Measurements from ENCODE around the gene PEX10. TPM values are rescaled to one million over a fixed set of nuclear protein-coding genes. Genes with fewer than 3 reads are reported as not detected.
A peak's percentile ranks its signal among the peaks of the same experiment; 100 is the strongest.

The PEX10 gene
- total and polyA plus RNA-seq, 4 donors, result 6.2 to 16.4 (median 11.8) TPM

DNA sequence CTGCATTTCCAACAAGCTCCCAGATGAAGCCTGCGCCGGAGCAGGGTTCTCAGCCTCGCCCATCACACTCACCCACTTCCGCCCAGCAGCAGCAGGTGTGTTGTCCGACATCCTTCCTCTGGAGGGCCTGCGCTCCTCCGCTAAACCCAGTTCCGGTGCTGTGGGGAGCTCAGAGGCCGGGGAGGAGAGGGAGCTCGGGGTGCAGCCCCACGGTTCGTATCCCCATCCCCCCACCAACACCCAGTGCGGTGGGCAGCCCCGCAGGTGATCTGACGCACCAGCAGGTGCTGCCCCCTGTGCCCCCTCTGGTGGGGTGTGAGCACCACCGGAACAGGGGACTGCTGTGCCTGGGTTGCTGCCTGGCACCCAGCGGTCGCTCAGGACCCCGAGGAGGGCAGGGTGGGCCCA lies 3.4 kb upstream of the PEX10 start:
- 55% methylated on average over 19 of the region's 19 CpGs for WGBS
- Histone ChIP-seq H3K9ac (ENCODE audit: low read depth in 1 of 2, low read length in 2 of 2) (no peak overlapping the region), H3K27me3 (ENCODE audit: control insufficient read depth in 4 of 4, insufficient read depth in 4 of 4, low read length in 3 of 4) (no peaks in the 10 kb centered on the region), H3K27ac (ENCODE audit: low read depth in 1 of 2, low read length in 2 of 2) (peak overlapping the region in 1 of 2 donors; percentile 37), H3K9me3 (ENCODE audit: control insufficient read depth in 4 of 4, low read length in 3 of 4) (no peaks in the 10 kb centered on the region), H3K36me3 (ENCODE audit: control insufficient read depth in 4 of 4, insufficient read depth in 3 of 4, low read depth in 1 of 4, low read length in 3 of 4) (no peaks in the 10 kb centered on the region), H3K4me3 (ENCODE audit: low read depth in 1 of 3, low read length in 3 of 3) (no peak overlapping the region), H3K4me1 (ENCODE audit: control insufficient read depth in 4 of 4, insufficient read depth in 4 of 4, low read length in 3 of 4) (peaks cover 9 to 31% (median 27%) of the 10 kb centered on the region in 4 donors)
- no peak for TF ChIP-seq YY1 (IDR thresholded peaks at IDR 0.05)
- TF ChIP-seq, protein P1, sequence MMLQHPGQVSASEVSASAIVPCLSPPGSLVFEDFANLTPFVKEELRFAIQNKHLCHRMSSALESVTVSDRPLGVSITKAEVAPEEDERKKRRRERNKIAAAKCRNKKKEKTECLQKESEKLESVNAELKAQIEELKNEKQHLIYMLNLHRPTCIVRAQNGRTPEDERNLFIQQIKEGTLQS (IDR thresholded peaks at IDR 0.05), result no peak
- no peak for TF ChIP-seq TAF1 (conservative IDR thresholded peaks at IDR 0.05)
- TF ChIP-seq, protein P2, sequence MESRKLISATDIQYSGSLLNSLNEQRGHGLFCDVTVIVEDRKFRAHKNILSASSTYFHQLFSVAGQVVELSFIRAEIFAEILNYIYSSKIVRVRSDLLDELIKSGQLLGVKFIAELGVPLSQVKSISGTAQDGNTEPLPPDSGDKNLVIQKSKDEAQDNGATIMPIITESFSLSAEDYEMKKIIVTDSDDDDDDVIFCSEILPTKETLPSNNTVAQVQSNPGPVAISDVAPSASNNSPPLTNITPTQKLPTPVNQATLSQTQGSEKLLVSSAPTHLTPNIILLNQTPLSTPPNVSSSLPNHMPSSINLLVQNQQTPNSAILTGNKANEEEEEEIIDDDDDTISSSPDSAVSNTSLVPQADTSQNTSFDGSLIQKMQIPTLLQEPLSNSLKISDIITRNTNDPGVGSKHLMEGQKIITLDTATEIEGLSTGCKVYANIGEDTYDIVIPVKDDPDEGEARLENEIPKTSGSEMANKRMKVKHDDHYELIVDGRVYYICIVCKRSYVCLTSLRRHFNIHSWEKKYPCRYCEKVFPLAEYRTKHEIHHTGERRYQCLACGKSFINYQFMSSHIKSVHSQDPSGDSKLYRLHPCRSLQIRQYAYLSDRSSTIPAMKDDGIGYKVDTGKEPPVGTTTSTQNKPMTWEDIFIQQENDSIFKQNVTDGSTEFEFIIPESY (IDR thresholded peaks at IDR 0.05), result no peak
- TF ChIP-seq JUND (IDR thresholded peaks at IDR 0.05), result no peak
- no peak for TF ChIP-seq EGR1 (IDR thresholded peaks at IDR 0.05; ENCODE audit: low read depth in 2 of 2)
- no peak for TF ChIP-seq HNF4G (IDR thresholded peaks at IDR 0.05)
- TF ChIP-seq FOXA2 (IDR thresholded peaks at IDR 0.05), result no peak
- TF ChIP-seq RAD21 (IDR thresholded peaks at IDR 0.05), result no peak
- TF ChIP-seq, protein P3, sequence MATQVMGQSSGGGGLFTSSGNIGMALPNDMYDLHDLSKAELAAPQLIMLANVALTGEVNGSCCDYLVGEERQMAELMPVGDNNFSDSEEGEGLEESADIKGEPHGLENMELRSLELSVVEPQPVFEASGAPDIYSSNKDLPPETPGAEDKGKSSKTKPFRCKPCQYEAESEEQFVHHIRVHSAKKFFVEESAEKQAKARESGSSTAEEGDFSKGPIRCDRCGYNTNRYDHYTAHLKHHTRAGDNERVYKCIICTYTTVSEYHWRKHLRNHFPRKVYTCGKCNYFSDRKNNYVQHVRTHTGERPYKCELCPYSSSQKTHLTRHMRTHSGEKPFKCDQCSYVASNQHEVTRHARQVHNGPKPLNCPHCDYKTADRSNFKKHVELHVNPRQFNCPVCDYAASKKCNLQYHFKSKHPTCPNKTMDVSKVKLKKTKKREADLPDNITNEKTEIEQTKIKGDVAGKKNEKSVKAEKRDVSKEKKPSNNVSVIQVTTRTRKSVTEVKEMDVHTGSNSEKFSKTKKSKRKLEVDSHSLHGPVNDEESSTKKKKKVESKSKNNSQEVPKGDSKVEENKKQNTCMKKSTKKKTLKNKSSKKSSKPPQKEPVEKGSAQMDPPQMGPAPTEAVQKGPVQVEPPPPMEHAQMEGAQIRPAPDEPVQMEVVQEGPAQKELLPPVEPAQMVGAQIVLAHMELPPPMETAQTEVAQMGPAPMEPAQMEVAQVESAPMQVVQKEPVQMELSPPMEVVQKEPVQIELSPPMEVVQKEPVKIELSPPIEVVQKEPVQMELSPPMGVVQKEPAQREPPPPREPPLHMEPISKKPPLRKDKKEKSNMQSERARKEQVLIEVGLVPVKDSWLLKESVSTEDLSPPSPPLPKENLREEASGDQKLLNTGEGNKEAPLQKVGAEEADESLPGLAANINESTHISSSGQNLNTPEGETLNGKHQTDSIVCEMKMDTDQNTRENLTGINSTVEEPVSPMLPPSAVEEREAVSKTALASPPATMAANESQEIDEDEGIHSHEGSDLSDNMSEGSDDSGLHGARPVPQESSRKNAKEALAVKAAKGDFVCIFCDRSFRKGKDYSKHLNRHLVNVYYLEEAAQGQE (IDR thresholded peaks at IDR 0.05), result no peak
- TF ChIP-seq RXRA (IDR thresholded peaks at IDR 0.05), result no peak
- TF ChIP-seq GABPA (IDR thresholded peaks at IDR 0.05 in 1 of 2, conservative IDR thresholded peaks at IDR 0.05 in 1 of 2), result no peak
- TF ChIP-seq HNF4A (conservative IDR thresholded peaks at IDR 0.05), result no peak
- TF ChIP-seq NR2F2 (IDR thresholded peaks at IDR 0.05), result no peak
- TF ChIP-seq FOXA1 (IDR thresholded peaks at IDR 0.05), result no peak
- no peak for TF ChIP-seq SP1 (IDR thresholded peaks at IDR 0.05)
- TF ChIP-seq, protein P4, sequence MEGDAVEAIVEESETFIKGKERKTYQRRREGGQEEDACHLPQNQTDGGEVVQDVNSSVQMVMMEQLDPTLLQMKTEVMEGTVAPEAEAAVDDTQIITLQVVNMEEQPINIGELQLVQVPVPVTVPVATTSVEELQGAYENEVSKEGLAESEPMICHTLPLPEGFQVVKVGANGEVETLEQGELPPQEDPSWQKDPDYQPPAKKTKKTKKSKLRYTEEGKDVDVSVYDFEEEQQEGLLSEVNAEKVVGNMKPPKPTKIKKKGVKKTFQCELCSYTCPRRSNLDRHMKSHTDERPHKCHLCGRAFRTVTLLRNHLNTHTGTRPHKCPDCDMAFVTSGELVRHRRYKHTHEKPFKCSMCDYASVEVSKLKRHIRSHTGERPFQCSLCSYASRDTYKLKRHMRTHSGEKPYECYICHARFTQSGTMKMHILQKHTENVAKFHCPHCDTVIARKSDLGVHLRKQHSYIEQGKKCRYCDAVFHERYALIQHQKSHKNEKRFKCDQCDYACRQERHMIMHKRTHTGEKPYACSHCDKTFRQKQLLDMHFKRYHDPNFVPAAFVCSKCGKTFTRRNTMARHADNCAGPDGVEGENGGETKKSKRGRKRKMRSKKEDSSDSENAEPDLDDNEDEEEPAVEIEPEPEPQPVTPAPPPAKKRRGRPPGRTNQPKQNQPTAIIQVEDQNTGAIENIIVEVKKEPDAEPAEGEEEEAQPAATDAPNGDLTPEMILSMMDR (IDR thresholded peaks at IDR 0.05; ENCODE audit: low read depth, low read length, missing input control), result no peak
- TF ChIP-seq, protein P5, sequence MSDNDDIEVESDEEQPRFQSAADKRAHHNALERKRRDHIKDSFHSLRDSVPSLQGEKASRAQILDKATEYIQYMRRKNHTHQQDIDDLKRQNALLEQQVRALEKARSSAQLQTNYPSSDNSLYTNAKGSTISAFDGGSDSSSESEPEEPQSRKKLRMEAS (IDR thresholded peaks at IDR 0.05), result no peak
- no peak for DNase-seq (ENCODE audit: low spot score)
